ENCODE data around the gene CDK4. TPM values are rescaled to one million over a fixed set of nuclear protein-coding genes. Genes with fewer than 3 reads are reported as not detected.

Gene CDK4
- total and polyA plus RNA-seq, 2 of the 13 experiments (the other 11 are each of a cell fraction or from before 2014, with no cell fraction given), result 191 to 209 TPM

- ATAC-seq, result no peak
- Histone ChIP-seq H3K79me2 (ENCODE audit: insufficient read depth, low read length) (peaks cover 25% of the 10 kb centered on the region), H3K36me3 (replicated peaks in 1 of 2; ENCODE audit: control insufficient read depth in 1 of 2, insufficient read depth in 2 of 2, low read length in 2 of 2) (peaks cover 10 to 39% of the 10 kb centered on the region in 2 experiments), H3K9ac (ENCODE audit: insufficient read depth, low read depth, low read length) (peak overlapping the region; percentile 96), H3K9me3 (ENCODE audit: low read length) (no peaks in the 10 kb centered on the region), H4K20me1 (ENCODE audit: insufficient read depth, low read length) (0 out of 2 replicates have a peak, but pooled peaks cover 5% of the 10 kb centered on the region), H3K4me3 (replicated peaks in 1 of 3; ENCODE audit: insufficient read depth in 1 of 3, low read depth in 2 of 3, low read length in 3 of 3) (peak overlapping the region; percentile 72 to 87 (median 78)), H3K4me1 (ENCODE audit: insufficient read depth, low read length) (peaks cover 43% of the 10 kb centered on the region), H3K27me3 (ENCODE audit: control insufficient read depth in 1 of 2, insufficient read depth in 2 of 2, low read length in 2 of 2) (no peaks in the 10 kb centered on the region; a peak in 1 of 5 replicates), H3K27ac (ENCODE audit: extremely low read length, insufficient read depth, low read length) (peak overlapping the region; percentile 87), H3K4me2 (ENCODE audit: low read depth, low read length) (peak overlapping the region; percentile 98), H2AFZ (ENCODE audit: low read length) (no peak overlapping the region)
- FAIRE-seq, result peak; percentile 15
- no peak for DNase-seq (ENCODE audit: low spot score)
- intact Hi-C loops (cut with micrococcal nuclease; ENCODE audit: unreplicated experiment) (no loop called here), in situ Hi-C loops (cut with HindIII; ENCODE audit: extremely low pct_ligation_motif_present, low pct_unique_long_range_greater_than_20kb) (no loop called here)
- ChIA-PET POLR2A (no interaction called here), CTCF (ENCODE audit: low intra/inter-chr PET ratio, low total read pairs) (no interaction called here)
- TF ChIP-seq ESRRA (CRISPR knock-in tag; IDR thresholded peaks at IDR 0.05; ENCODE audit: low read depth) (no peak), SALL2 (CRISPR knock-in tag; IDR thresholded peaks at IDR 0.05) (peak; percentile 24; the same call in 1 of the 2 replicates), ZNF274 (CRISPR knock-in tag; IDR thresholded peaks at IDR 0.05) (0 out of 2 replicates have a peak, but pooled peaks have one; percentile 25), GLI4 (CRISPR knock-in tag; IDR thresholded peaks at IDR 0.05; ENCODE audit: borderline replicate concordance) (0 out of 2 replicates have a peak, but pooled peaks have one; percentile 37), ZFY (CRISPR knock-in tag; IDR thresholded peaks at IDR 0.05) (0 out of 2 replicates have a peak, but pooled peaks have one; percentile 5), KDM3A (CRISPR knock-in tag; IDR thresholded peaks at IDR 0.05; ENCODE audit: low read depth) (no peak), POLR2A (IDR thresholded peaks at IDR 0.05; ENCODE audit: insufficient read depth in 1 of 2, low read depth in 2 of 2, low read length in 2 of 2) (peak; percentile 21 to 27; a peak in 1 of 4 replicates), FUBP1 (CRISPR knock-in tag; IDR thresholded peaks at IDR 0.05; ENCODE audit: borderline replicate concordance) (0 out of 2 replicates have a peak, but pooled peaks have one; percentile 40), ZNF30 (CRISPR knock-in tag; IDR thresholded peaks at IDR 0.05) (0 out of 2 replicates have a peak, but pooled peaks have one; percentile 25), REL (CRISPR knock-in tag; conservative IDR thresholded peaks at IDR 0.05) (no peak), CAMTA2 (CRISPR knock-in tag; IDR thresholded peaks at IDR 0.05; ENCODE audit: borderline replicate concordance) (no peak), NFATC3 (CRISPR knock-in tag; IDR thresholded peaks at IDR 0.05) (0 out of 2 replicates have a peak, but pooled peaks have one; percentile 38), ZNF160 (CRISPR knock-in tag; IDR thresholded peaks at IDR 0.05) (0 out of 2 replicates have a peak, but pooled peaks have one; percentile 11), ZNF557 (CRISPR knock-in tag; IDR thresholded peaks at IDR 0.05) (0 out of 2 replicates have a peak, but pooled peaks have one; percentile 7), RBFOX2 (IDR thresholded peaks at IDR 0.05; ENCODE audit: low read depth, low read length) (peak; percentile 51; the same call in 1 of the 2 replicates), CHCHD3 (CRISPR knock-in tag; IDR thresholded peaks at IDR 0.05) (no peak), SKIL (CRISPR knock-in tag; IDR thresholded peaks at IDR 0.05; ENCODE audit: borderline replicate concordance) (no peak)
- TF ChIP-seq, protein P1, sequence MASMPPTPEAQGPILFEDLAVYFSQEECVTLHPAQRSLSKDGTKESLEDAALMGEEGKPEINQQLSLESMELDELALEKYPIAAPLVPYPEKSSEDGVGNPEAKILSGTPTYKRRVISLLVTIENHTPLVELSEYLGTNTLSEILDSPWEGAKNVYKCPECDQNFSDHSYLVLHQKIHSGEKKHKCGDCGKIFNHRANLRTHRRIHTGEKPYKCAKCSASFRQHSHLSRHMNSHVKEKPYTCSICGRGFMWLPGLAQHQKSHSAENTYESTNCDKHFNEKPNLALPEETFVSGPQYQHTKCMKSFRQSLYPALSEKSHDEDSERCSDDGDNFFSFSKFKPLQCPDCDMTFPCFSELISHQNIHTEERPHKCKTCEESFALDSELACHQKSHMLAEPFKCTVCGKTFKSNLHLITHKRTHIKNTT (CRISPR knock-in tag; IDR thresholded peaks at IDR 0.05), result no peak
- BruUV-seq (replicated peaks), result no TSS peak
- 76% methylated on average over 15 of the region's 15 CpGs for WGBS (ENCODE audit: low lambda C conversion rate)
Measured at GRCh38 chr12:57750561-57751431, 1.3 kb downstream of the CDK4 start.
